MM.1S (cell line): ENCODE data around the gene TBX1.

Experiments used
- EZH2phosphoT487 ChIP-seq: fragments of 300-600 bp; sonication (generic); IDR thresholded peaks from 2 replicates; pipeline ENCODE4 v1.6.1; 2018; ENCODE audit warnings: antibody characterized with exemption, low read length
- TF ChIP-seq, protein P1 (sequence below): fragments of 300-600 bp; sonication (generic); IDR thresholded peaks from 2 replicates; pipeline ENCODE4 v1.5.1; 2016; ENCODE audit warnings: antibody characterized with exemption, low read length, mixed read lengths

DNA sequence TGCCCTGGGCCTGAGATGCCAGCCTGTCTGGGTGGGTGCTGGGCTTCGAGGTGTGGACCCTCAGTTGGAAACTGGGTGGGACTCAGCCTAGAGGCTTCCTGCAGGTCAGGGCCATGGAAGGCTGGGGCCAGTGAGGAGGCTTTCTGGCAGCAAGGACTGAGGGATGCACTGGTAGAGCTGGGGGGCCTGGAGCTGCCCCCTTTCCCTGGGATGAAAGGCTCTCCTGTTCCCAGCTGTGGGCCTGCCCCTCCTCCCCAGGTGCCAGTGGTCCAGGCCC is 43.8 kb upstream of the TBX1 start:
- TF ChIP-seq, protein P1, sequence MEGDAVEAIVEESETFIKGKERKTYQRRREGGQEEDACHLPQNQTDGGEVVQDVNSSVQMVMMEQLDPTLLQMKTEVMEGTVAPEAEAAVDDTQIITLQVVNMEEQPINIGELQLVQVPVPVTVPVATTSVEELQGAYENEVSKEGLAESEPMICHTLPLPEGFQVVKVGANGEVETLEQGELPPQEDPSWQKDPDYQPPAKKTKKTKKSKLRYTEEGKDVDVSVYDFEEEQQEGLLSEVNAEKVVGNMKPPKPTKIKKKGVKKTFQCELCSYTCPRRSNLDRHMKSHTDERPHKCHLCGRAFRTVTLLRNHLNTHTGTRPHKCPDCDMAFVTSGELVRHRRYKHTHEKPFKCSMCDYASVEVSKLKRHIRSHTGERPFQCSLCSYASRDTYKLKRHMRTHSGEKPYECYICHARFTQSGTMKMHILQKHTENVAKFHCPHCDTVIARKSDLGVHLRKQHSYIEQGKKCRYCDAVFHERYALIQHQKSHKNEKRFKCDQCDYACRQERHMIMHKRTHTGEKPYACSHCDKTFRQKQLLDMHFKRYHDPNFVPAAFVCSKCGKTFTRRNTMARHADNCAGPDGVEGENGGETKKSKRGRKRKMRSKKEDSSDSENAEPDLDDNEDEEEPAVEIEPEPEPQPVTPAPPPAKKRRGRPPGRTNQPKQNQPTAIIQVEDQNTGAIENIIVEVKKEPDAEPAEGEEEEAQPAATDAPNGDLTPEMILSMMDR: no peak
- TF ChIP-seq EZH2phosphoT487: no peak
